22Rv1 (cell line): ENCODE results near the gene SORCS2.

Source experiments
- H3K27ac ChIP-seq: fragments of 450-650 bp; 2 replicates; pipeline ENCODE4 v1.5.1; 2017
- CTCF ChIP-seq: fragments of 450-650 bp; IDR thresholded peaks from 2 replicates; pipeline ENCODE4 v1.5.1; 2017; ENCODE audit warnings: mild to moderate bottlenecking
- ZFX ChIP-seq: fragments of 450-650 bp; IDR thresholded peaks from 2 replicates; pipeline ENCODE4 v1.6.1; 2017; ENCODE audit warnings: antibody characterized with exemption, borderline replicate concordance

SORCS2 gene

GRCh38 chr4:7552466-7552865 is 360.1 kb downstream of the SORCS2 start:
- no peak for TF ChIP-seq ZFX
- TF ChIP-seq CTCF, result no peak

GRCh38 chr4:7553280-7553679 is 360.9 kb downstream of the SORCS2 start:
- H3K27ac ChIP-seq, result no peak overlapping the region
- TF ChIP-seq ZFX, result no peak
- no peak for TF ChIP-seq CTCF

More at GRCh38 chr4:7552466-7552865, 360.1 kb downstream of the SORCS2 start:
- no peak overlapping the region for H3K27ac ChIP-seq

DNA sequence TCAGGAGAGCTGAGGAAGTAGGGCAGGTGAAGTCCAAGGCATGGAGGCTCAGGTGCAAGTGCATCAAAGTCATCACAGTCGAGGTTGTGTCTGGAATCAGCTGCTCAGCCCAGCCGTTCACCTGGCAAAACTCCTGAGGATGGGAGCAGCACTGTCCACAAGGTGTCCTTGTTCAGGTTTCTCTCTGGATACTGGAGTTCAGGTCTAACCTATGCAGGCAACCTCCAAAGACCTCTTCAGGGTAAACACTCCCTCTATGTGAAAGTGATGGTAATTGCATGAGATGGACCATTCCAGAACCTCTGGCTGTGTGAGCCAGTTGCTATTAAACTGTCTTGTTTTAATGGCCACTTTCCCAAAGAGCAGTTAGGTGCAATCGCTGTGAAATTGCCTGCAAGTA is 362.6 kb downstream of the SORCS2 start:
- no peak overlapping the region for H3K27ac ChIP-seq
- TF ChIP-seq ZFX (no peak), CTCF (no peak)

DNA sequence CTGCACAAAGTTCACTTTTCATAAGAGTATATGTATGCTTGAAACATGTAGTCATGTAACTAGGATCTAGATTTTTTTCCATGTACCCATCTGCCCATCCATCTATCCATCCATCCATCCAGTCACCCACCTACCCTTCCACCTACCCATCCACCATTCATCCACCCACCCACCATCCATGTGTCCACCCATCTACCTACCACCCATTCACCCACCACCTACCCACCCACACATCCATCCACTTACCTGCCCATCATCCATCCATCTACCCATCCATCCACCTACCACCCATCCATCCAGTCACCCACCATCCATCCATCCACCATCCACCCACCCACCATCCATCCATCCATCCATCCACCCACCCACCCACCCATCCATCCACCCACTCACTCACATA is 364.2 kb downstream of the SORCS2 start:
- H3K27ac ChIP-seq, result no peak overlapping the region

GRCh38 chr4:7557456-7557855 is 365.1 kb downstream of the SORCS2 start:
- TF ChIP-seq CTCF, result no peak
- no peak for TF ChIP-seq ZFX
- no peak overlapping the region for H3K27ac ChIP-seq

More for the DNA sequence above, 364.2 kb downstream of the SORCS2 start:
- no peak for TF ChIP-seq ZFX
- TF ChIP-seq CTCF, result no peak

- no peak for TF ChIP-seq ZFX
- no peak for TF ChIP-seq CTCF
- H3K27ac ChIP-seq, result no peak overlapping the region
Observed at GRCh38 chr4:7558436-7558835, 366.1 kb downstream of the SORCS2 start.

DNA sequence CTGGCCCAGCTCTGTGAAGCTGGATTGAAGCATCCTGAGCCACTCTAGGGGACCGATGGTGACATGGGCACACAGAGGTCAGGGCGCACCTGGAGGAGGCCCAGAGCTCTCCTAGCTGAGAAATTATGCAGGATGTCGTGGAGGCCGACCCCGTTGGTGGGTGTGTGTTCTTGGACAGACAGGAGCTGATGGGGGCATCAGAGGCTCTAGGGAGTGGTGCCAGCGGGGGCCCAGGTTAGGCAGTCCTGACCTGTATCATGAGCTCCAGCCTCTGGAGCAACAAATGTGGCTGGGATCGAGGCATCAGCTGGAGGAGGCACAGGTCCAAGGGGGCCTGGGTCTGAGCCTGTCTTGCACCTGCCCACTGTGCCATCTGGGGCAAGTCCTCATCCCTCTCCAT is 367.0 kb downstream of the SORCS2 start:
- TF ChIP-seq CTCF (no peak), ZFX (no peak)
- H3K27ac ChIP-seq, result no peak overlapping the region
